Endothelial cell of umbilical vein (primary cell): Measurements from ENCODE around the gene RAI1. TPM values are rescaled to one million over a fixed set of nuclear protein-coding genes. Genes with fewer than 3 reads are reported as not detected.

Experiments used
- BruUV-seq: library from RNA; stranded (reverse); fragments of 400-500 nt; replicated peaks from 2 replicates; lab custom pipeline; 2021; lab: Mats Ljungman, UMichigan
- CTCF ChIA-PET: fragments of 300-600, 350-600 bp; sonication (Branson Sonifier 250); formaldehyde crosslinking; loops from one replicate; lab custom pipeline; 2021; ENCODE audit warnings: antibody characterized with exemption, inconsistent platforms; lab: Charles Lee
- POLR2A ChIA-PET: fragments of 300-600, 350-600 bp; sonication (Branson Sonifier 250); formaldehyde crosslinking; loops from one replicate; lab custom pipeline; 2021; ENCODE audit warnings: antibody characterized with exemption, inconsistent platforms; lab: Charles Lee
- DNase-seq: peaks from one replicate; pipeline ENCODE4 v3.0.0-alpha.2; 2011; ENCODE audit warnings: low read depth, low spot score
- FAIRE-seq: peaks from 2 replicates; lab custom pipeline; 2011; peaks lifted over from hg19 to GRCh38; lab: Jason Lieb, UNC
- H2AFZ ChIP-seq: 2 replicates; pipeline ENCODE4 v1.6.0; 2012; ENCODE audit warnings: low read depth, low read length, control low read depth, inconsistent platforms
- H3K27ac ChIP-seq: 2 replicates; pipeline ENCODE4 v1.5.1; 2011; ENCODE audit warnings: low read depth, mild to moderate bottlenecking, control low read depth, low read length, moderate library complexity; ENCODE audit not compliant: insufficient read depth
- H3K27me3 ChIP-seq, 2 experiments: 2 replicates each; pipeline versions ENCODE4 v1.6.0 to v1.6.1; 2011; ENCODE audit warnings: low read length in 2 of 2, mixed read lengths in 1 of 2; ENCODE audit not compliant: control insufficient read depth in 2 of 2, insufficient read depth in 2 of 2
- H3K36me3 ChIP-seq, 2 experiments: 2 replicates in 1 of 2; 3 replicates in 1 of 2; pipeline ENCODE4 v1.5.1; 2011; ENCODE audit warnings: low read length in 2 of 2, mild to moderate bottlenecking in 1 of 2, moderate library complexity in 1 of 2; ENCODE audit not compliant: control insufficient read depth in 2 of 2, insufficient read depth in 2 of 2; ENCODE audit errors: extremely low read depth in 1 of 2
- H3K4me1 ChIP-seq: 3 replicates; pipeline ENCODE4 v1.5.1; 2011; ENCODE audit warnings: mild to moderate bottlenecking, low read length; ENCODE audit not compliant: control insufficient read depth, insufficient read depth; ENCODE audit errors: extremely low read depth
- H3K4me2 ChIP-seq: 2 replicates; pipeline ENCODE4 v1.6.1; 2011; ENCODE audit warnings: low read length, control low read depth, mixed read lengths; ENCODE audit not compliant: insufficient read depth
- H3K4me3 ChIP-seq, 3 experiments: fragments of 200-600 bp in 1 of 3; sonication (generic), shearing (Covaris generic) in 1 of 3; replicated peaks in 1 of 3; 2 replicates each; pipeline ENCODE4 v1.5.1; 2011 to 2016; ENCODE audit warnings: control low read depth in 3 of 3, low read length in 3 of 3, mild to moderate bottlenecking in 2 of 3, inconsistent platforms in 1 of 3, low read depth in 1 of 3, moderate library complexity in 1 of 3; ENCODE audit not compliant: insufficient read depth in 1 of 3
- H3K79me2 ChIP-seq: 2 replicates; pipeline ENCODE4 v1.6.0; 2012; ENCODE audit warnings: low read length, inconsistent platforms; ENCODE audit not compliant: control insufficient read depth, insufficient read depth
- H3K9ac ChIP-seq: replicated peaks from 2 replicates; pipeline ENCODE3; 2011; ENCODE audit warnings: low read length, control low read depth; ENCODE audit not compliant: insufficient read depth; ENCODE audit errors: extremely low read depth
- H3K9me1 ChIP-seq: replicated peaks from 3 replicates; pipeline ENCODE4 v1.6.0; 2011; ENCODE audit warnings: mild to moderate bottlenecking, low read length; ENCODE audit not compliant: control insufficient read depth, insufficient read depth; ENCODE audit errors: extremely low read depth
- H3K9me3 ChIP-seq: replicated peaks from 2 replicates; pipeline ENCODE4 v1.5.1; 2012; ENCODE audit warnings: low read length, inconsistent platforms; ENCODE audit not compliant: control insufficient read depth, insufficient read depth
- H4K20me1 ChIP-seq: replicated peaks from 2 replicates; pipeline ENCODE3; 2011; ENCODE audit warnings: mild to moderate bottlenecking, low read length; ENCODE audit not compliant: control insufficient read depth, insufficient read depth; ENCODE audit errors: extremely low read depth
- CTCF ChIP-seq, 2 donors: IDR thresholded peaks; 1 replicate in 1 of 2; 2 replicates in 1 of 2; pipeline ENCODE4 v1.5.1; 2011; ENCODE audit warnings: low read length in 2 of 2, mild to moderate bottlenecking in 2 of 2, moderate library complexity in 2 of 2, control low read depth in 1 of 2, inconsistent platforms in 1 of 2, low read depth in 1 of 2; ENCODE audit not compliant: insufficient read depth in 1 of 2; ENCODE audit errors: extremely low read depth in 1 of 2
- EZH2 ChIP-seq: IDR thresholded peaks from 2 replicates; pipeline ENCODE4 v1.6.1; 2012; ENCODE audit warnings: borderline replicate concordance, low read depth, mild to moderate bottlenecking, moderate library complexity, low read length, inconsistent platforms; ENCODE audit not compliant: severe bottlenecking
- FOS ChIP-seq: IDR thresholded peaks from 2 replicates; pipeline ENCODE4 v1.6.1; 2011; ENCODE audit warnings: mild to moderate bottlenecking, low read length, moderate library complexity, borderline replicate concordance; ENCODE audit not compliant: insufficient read depth
- GATA2 ChIP-seq: IDR thresholded peaks from 2 replicates; pipeline ENCODE4 v1.7.0; 2011; ENCODE audit warnings: low read depth, mild to moderate bottlenecking, moderate library complexity, mixed read lengths, low read length; ENCODE audit not compliant: insufficient read length, insufficient read depth
- JUN ChIP-seq: IDR thresholded peaks from 2 replicates; pipeline ENCODE4 v1.6.1; 2011; ENCODE audit warnings: borderline replicate concordance, low read depth; ENCODE audit not compliant: insufficient read length, insufficient read depth
- MYC ChIP-seq: IDR thresholded peaks from one replicate; pipeline ENCODE4 v1.6.1; 2011; ENCODE audit warnings: mild to moderate bottlenecking, low read depth, low read length
- POLR2A ChIP-seq: IDR thresholded peaks from 2 replicates; pipeline ENCODE4 v1.6.1; 2012; ENCODE audit warnings: low read depth, mild to moderate bottlenecking, control low read depth, low read length
- POLR2AphosphoS5 ChIP-seq: IDR thresholded peaks from 2 replicates; pipeline ENCODE4 v1.6.1; 2012; ENCODE audit warnings: low read depth, mild to moderate bottlenecking, control low read depth, low read length, moderate library complexity; ENCODE audit not compliant: insufficient read depth
- dilution Hi-C: fragments of 300-500 bp; cut with MboI; formaldehyde crosslinking; loops from one replicate; pipeline ENCODE4 v1.15.0; 2019; ENCODE audit warnings: low sequenced_read_pairs; ENCODE audit not compliant: extremely low pct_ligation_motif_present
- intact Hi-C: fragments of 100-400 bp; cut with micrococcal nuclease; formaldehyde crosslinking; loops from one replicate; pipeline ENCODE4 v1.10.0; 2022
- polyA plus RNA-seq, 4 experiments: library from polyadenylated mRNA; depleted of rRNA in 3 of 4; stranded (reverse) in 3 of 4; unstranded in 1 of 4; fragments of >200 nt; gene quantifications; 2 replicates each; pipeline versions ENCODE4 v1.2.1 to v1.2.3, GENCODE V29; 2011 to 2012; ENCODE audit warnings: missing spikeins in 1 of 4
- total RNA-seq: library from RNA; stranded (reverse); gene quantifications from 2 replicates; pipeline ENCODE4 v1.2.3, GENCODE V29; 2021
- TF ChIP-seq, protein P1 (sequence below): IDR thresholded peaks from 2 replicates; pipeline ENCODE4 v1.6.1; 2011; ENCODE audit not compliant: insufficient read depth, insufficient read length

Gene RAI1
- total and polyA plus RNA-seq, 2 donors (not counting 3 experiments of a cell fraction or from before 2014, with no cell fraction given) = 7.8 to 43.3 TPM

DNA sequence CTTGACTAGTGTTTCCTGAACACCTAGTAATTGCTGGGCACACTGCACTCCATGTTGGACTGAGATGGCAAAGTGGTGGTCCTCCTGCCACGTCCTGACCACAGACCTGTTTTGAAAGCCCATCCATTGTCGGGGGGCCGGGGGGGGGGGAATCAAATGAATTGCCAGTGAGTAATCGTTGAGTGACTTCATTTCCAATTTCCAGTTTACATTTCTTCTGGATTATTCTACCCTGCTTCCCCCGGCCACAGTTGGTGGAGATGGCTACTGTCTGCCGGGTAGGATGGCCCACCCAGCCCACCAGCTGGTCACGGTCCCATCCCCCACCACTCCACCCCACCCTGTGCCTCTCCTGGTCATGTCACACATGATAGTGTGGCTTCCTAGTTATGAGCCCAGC is 18.2 kb downstream of the RAI1 start:
- no peak overlapping the region for H3K9ac ChIP-seq
- peaks cover 2% of the 10 kb centered on the region for H4K20me1 ChIP-seq
- intact Hi-C loops = no loop called here
- no peaks in the 10 kb centered on the region for H3K36me3 ChIP-seq
- no peaks in the 10 kb centered on the region for H3K9me1 ChIP-seq
- no peak for FAIRE-seq
- no peak overlapping the region for H3K27ac ChIP-seq
- POLR2A ChIA-PET = no interaction called here
- no peak overlapping the region for H3K4me2 ChIP-seq
- H3K4me3 ChIP-seq = no peak overlapping the region
- peaks cover 86% of the 10 kb centered on the region for H3K79me2 ChIP-seq
- dilution Hi-C loops = no loop called here
- no peaks in the 10 kb centered on the region for H3K27me3 ChIP-seq
- BruUV-seq = no TSS peak
- no peaks in the 10 kb centered on the region for H3K9me3 ChIP-seq
- H3K4me1 ChIP-seq = peaks cover 15% of the 10 kb centered on the region
- TF ChIP-seq, protein P1, sequence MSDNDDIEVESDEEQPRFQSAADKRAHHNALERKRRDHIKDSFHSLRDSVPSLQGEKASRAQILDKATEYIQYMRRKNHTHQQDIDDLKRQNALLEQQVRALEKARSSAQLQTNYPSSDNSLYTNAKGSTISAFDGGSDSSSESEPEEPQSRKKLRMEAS = no peak
- TF ChIP-seq JUN (no peak), FOS (no peak), POLR2A (no peak)
- DNase-seq = no peak
- CTCF ChIA-PET = interaction anchor here (1.2 to 1.4 kb wide), 2 partner anchors 9 to 161 kb away, joined by 4 to 5 read pairs; no protein-coding TSS in a partner anchor
- no peak overlapping the region for H2AFZ ChIP-seq

DNA sequence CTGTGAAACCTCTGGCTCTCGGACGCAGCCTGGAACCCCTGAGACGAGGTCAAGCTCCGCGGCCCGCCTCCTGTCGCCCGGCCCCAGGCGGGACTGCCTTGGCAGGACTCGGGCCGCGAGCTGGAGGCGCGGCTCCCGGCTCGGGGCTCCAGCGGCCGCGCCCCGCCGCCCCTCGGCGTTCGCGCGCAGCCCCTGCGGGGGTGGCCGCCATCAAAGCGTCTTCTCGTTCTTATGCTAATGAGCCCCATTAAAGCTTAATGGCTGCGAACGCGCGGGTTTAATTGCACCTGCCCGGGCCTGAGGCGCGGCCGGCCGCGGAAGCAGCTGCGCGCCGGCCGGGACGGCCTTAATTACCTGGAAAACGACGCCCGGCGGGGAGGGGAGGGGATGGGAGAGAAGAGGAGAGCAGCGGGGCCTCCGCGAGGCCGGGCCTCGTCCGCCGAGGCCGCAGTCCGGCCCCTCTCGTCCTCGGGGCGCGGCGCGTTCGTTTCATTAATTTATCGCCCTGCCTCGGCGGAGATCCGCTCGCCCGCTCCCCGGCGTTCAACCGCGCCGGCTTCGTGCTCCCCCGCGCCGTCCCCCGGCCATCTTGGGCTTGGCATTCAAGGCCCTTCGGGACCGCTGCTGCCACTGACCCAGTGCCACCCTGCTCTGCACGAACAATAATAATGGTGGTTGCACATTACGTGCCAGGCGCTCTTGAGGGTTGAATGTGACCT is 19.2 kb downstream of the RAI1 start:
- dilution Hi-C loops (no loop called here), intact Hi-C loops (no loop called here)
- CTCF ChIA-PET = interaction anchor here (0.8 to 1.4 kb wide), 3 partner anchors 8 to 160 kb away, joined by 3 to 5 read pairs (median 4); no protein-coding TSS in a partner anchor
- DNase-seq (no peak), FAIRE-seq (no peak)
- Histone ChIP-seq H3K27me3 (no peaks in the 10 kb centered on the region), H3K9ac (no peak overlapping the region), H3K4me1 (peaks cover 10% of the 10 kb centered on the region), H3K79me2 (peaks cover 84% of the 10 kb centered on the region), H3K27ac (no peak overlapping the region), H3K4me2 (peak overlapping the region; percentile 20), H3K4me3 (peak overlapping the region in 1 of 3 experiments; percentile 13), H3K9me3 (no peaks in the 10 kb centered on the region), H2AFZ (no peak overlapping the region), H3K9me1 (no peaks in the 10 kb centered on the region), H4K20me1 (peaks cover 2% of the 10 kb centered on the region), H3K36me3 (no peaks in the 10 kb centered on the region)
- POLR2A ChIA-PET = no interaction called here
- no peak for TF ChIP-seq POLR2AphosphoS5
- no peak for TF ChIP-seq MYC
- TF ChIP-seq FOS = no peak
- TF ChIP-seq EZH2 = no peak
- TF ChIP-seq, protein P1 = no peak
- no peak for TF ChIP-seq CTCF (IDR thresholded peaks at IDR 0.05; ENCODE audit: extremely low read depth in 1 of 2, insufficient read depth in 1 of 2, low read depth in 1 of 2, low read length in 2 of 2)
- no peak for TF ChIP-seq POLR2A
- TF ChIP-seq JUN = no peak
- TF ChIP-seq GATA2 = no peak
- BruUV-seq = no TSS peak
